GM21576 (cell line): Measurements from ENCODE around the gene LUZP1.

Experiments
- ATAC-seq: cut with Tn5 transposase; IDR thresholded peaks from one replicate; pipeline ENCODE4 v1.9.1; 2021; ENCODE audit warnings: mild to moderate bottlenecking, moderate library complexity; ENCODE audit not compliant: unreplicated experiment

Gene LUZP1

DNA sequence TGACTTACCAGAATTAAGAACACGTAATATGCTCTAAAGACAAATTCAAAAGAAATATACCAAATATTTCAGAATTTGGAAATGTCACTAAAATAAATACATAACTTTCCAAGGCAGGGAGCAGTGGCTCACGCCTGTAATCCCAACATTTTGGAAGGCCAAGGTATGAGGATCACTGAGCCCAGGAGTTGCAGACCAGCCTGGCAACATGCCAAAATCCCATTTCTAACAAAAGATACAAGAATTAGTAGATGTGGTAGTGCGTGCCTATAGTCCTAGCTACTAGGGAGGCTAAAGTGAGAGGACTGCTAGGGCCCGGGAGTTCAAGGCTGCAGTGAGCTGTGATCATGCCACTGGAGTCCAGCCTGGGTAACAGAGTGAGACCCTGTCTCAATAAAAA, 11.7 kb downstream of the LUZP1 start:
- ATAC-seq = no peak

- ATAC-seq = no peak
Observed at GRCh38 chr1:23152966-23153684, 15.5 kb downstream of the LUZP1 start.

DNA sequence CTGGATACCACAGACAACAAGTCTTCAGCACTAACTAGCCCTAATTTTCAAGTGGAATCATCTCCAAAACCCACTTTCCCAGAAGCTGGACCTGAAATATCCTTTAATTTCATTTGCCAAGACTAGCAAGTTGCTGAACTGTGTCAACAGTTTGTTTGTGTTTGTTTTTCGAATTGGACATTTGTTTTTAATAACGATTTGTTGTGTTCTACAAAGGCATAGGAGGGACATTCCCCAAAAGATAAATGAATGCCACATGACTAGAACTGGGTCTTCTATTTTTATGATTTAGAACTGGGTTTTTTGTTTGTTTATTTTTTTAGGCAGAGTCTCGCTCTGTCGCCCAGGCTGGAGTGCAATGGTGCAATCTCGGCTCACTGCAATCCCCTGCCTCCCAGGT, 17.9 kb downstream of the LUZP1 start:
- ATAC-seq = no peak

DNA sequence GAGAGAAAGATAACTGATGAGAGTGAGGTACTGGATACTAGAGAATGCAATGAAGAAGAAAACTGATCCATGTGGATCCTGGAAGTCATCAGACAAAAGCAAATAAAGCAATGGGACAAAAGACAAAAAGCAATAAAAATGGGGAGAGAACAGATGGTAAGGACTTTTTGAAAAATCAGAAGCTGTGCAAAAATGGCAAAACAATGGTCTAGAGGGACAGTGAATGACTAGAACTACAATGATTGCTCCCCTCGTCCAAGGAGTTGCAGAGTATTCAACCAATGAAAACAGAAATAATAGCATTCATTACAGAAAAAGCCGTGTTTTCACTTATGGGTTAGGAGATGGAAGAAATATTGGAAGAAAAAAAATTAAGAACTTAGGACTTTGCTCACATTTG, 18.5 kb downstream of the LUZP1 start:
- no peak for ATAC-seq

DNA sequence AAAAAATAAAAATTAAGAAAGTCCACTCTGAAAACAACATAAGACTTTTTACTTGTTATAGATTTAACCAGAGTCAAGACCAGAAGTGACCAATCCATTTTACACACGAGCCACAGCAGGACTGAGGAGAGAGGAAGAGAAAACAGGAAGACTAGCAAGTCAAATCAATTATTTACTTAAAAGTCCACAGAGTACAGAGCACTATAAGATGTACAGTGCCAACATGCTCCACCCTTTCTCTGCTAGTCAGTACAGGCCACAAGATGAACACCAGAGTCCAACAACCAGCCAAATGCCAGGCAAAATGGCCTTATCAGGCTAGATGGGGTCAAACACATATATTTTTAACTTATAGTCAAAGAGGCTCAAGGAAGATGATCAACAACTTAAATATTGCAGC, 19.5 kb downstream of the LUZP1 start:
- peak; percentile 62 for ATAC-seq

DNA sequence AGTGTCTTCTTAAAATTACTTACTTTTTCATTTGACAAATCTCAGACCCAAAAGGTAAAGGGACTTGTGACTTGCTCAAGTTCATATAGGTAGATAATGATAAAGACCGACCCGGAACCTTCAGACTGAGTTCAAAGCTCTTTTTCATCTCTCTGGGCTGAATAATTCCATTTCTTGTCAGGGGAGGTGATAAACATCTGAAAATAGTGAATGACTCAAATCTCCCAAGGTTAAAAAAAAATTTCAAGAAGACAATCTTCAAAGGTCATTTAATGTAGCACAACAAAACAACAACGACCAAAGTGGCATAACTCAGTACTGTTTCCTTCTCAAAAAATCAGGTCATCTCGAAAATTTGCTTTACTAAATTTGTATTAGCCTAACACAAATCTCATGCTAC, 20.6 kb downstream of the LUZP1 start:
- ATAC-seq = no peak

- ATAC-seq = no peak
Observed at GRCh38 chr1:23140940-23141596, 27.6 kb downstream of the LUZP1 start.

GRCh38 chr1:23135268-23135667, 33.4 kb downstream of the LUZP1 start:
- no peak for ATAC-seq

GRCh38 chr1:23134055-23134454, 34.6 kb downstream of the LUZP1 start:
- ATAC-seq = no peak

DNA sequence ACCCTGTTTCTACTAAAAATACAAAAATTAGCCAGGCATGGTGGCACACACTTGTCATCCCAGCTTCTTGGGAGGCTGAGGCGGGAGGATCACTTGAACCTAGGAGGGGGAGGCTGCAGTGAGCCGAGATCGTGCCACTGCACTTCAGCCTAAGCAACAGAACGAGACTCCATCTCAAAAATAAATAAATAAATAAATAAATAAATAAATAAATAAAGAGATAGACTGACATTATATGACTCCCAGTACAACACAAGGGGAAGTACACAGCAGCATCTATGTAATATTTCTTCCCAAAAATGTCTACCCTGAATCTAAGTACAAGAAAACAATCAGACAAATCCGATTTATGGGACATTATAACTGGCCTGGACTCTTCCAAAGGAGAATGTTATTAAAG, 35.1 kb downstream of the LUZP1 start:
- ATAC-seq = no peak

GRCh38 chr1:23132033-23132432, 36.6 kb downstream of the LUZP1 start:
- no peak for ATAC-seq

DNA sequence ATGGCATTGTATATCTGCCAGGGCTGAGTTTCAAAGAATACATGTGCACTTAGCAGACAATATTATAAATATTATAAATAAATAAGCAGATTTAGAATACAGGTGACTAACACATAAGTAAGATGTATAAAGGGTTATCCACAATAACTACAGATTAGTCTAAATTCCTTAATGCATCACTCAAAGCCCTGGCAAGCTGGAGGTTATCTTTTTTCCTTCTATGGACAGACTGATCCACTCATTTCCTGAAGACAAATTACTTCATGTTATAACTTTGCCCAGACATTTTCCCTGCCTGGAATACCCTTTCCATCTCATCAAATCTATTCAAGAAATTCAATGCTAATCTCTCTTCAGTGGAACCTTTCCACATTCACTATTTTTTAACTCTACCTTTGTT, 38.8 kb downstream of the LUZP1 start:
- ATAC-seq = no peak

GRCh38 chr1:23126801-23127200, 41.9 kb downstream of the LUZP1 start:
- ATAC-seq = no peak

DNA sequence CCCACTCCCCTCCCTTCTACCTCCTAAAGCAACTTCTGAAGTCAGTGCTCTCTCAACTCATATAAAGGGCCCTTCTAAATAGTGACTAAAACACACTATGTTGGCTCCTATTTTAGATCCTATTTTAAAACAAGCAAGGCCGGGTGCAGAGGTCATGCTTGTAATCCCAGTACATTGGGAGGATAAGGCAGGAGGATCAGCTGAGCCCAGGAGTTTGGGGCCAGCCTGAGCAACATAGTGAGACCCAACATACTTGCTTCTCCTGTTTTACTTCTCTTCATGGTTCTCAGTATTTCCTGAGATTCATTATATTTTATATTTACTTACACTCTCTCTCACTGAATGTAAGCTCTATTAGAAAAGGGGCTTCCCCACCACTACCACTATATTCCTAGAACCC, 42.5 kb downstream of the LUZP1 start:
- ATAC-seq = no peak

GRCh38 chr1:23125489-23125888, 43.2 kb downstream of the LUZP1 start:
- ATAC-seq = no peak

DNA sequence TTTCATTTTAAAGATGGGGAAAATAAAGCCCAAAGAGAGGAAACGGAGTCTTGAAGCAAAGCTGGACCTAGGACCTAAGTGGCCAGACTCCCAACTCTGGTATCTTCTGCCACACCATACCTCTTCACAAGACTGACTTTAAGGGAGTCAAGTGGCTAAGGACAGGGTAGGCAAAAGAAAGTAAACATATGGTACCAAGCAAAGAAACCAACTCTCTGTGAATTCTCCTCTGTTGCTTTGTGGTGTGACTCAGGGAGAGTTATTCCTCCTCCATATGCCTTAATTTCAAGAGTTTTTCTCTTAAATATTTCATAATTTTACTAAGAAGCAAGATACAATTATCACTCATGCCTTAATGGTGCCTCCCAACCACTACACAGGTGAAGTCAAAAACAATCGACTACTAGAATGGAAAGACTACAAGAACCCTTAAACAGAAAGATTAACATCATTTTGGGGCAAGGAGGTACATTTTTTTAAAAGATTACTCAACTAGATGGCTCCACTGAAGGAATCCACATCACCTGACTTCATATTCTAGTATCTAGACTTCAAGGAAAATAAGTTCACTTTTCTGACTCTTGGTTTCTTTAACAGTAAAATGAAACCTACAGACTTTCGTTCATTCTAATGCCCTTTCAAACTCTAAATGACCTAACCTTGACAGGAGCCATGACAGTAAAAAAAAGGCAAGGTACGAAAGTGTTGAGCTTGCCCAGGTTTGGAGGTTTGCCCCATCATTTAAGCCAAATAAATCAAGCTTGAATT, 44.2 kb downstream of the LUZP1 start:
- ATAC-seq = no peak

DNA sequence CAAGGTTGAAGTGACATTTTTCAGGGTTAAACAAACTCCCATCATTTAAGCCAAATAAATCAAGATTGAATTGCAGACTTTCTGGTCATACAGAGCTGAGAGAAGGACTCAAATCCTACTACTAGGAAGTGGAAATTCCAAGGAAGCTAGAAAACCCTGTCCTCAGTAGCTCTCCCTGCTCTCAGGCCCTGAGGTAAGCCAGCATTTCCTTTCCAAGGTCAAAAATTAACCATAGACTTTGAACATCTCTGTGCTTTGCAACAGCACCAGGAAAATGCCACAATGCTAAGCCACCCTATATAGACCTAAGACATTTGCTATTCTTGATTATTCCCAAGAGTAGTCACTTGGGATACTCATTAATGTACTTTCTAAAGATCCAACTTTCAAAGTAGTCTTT, 45.1 kb downstream of the LUZP1 start:
- ATAC-seq = no peak

DNA sequence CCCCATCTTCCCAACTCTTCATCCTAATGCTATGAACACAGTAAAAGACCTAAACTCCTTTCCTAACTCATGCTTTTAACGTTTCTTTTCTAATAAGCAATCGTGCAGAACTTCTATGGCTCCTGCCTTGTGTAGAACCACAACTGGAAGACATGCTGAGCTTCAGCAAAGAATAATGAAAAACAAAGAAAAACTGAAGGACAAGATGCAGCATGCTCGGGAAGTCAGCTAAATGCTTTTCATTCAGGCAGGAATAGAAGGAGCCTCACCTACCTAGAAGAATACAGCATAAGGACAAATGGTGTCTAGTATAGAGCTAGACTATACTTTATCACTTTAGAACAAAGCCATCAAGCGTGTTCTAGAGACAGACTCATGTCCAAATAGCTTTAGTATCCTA, 45.9 kb downstream of the LUZP1 start:
- no peak for ATAC-seq

- ATAC-seq = no peak
Observed at GRCh38 chr1:23122023-23122748, 46.5 kb downstream of the LUZP1 start.

DNA sequence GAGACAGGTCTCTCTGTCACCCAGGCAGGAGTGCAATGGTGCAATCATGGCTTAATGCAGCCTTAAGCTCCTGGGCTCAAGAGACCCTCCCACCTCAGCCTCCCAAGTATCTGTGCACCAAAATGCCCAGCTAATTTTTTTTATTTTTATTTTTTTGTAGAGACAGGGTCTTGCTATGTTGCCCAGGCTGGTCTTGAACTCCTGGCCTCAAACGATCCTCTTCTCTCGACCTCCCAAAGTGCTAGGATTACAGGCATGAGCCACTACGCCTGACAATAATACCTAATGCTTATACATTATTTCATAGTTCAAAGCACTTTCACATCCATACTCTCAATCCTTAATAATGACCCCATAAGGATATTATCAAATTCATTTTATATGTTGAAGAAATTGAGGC, 48.3 kb downstream of the LUZP1 start:
- no peak for ATAC-seq
